Left lung (tissue), 10 donors: ENCODE results near the gene KHNYN. TPM values are rescaled to one million over a fixed set of nuclear protein-coding genes. Genes with fewer than 3 reads are reported as not detected.
A peak's percentile ranks its signal among the peaks of the same experiment; 100 is the strongest.
"Not testable (repeated sequence)": the region's sequence is repeated elsewhere in the genome, so short reads cannot be mapped to it uniquely, and the experiment has no call there.

Experiments
- ATAC-seq: fragments of 200-7000 bp; cut with Tn5 transposase; one replicate; pipeline ENCODE4 v1.9.1; 2020; ENCODE audit warnings: moderate library complexity
- DNase-seq, 4 donors: peaks; one replicate each; pipeline ENCODE4 v3.0.0-alpha.2; 2013 to 2020
- H3K27ac ChIP-seq, 2 donors: fragments of 200-600 bp; sonication (generic) in 1 of 2; one replicate each; pipeline versions ENCODE4 v1.5.0 to v1.8.0; 2020 to 2021
- H3K27me3 ChIP-seq, 2 donors: fragments of 200-600 bp; sonication (generic) in 1 of 2; one replicate each; pipeline versions ENCODE4 v1.5.0 to v1.8.0; 2020 to 2021
- H3K36me3 ChIP-seq, 2 donors: fragments of 200-600 bp; sonication (generic) in 1 of 2; one replicate each; pipeline versions ENCODE4 v1.5.0 to v1.8.0; 2020 to 2021
- H3K4me1 ChIP-seq, 2 donors: fragments of 200-600 bp; one replicate each; pipeline ENCODE4 v1.8.0; 2021
- H3K4me3 ChIP-seq, 2 donors: fragments of 200-600 bp; sonication (generic) in 1 of 2; one replicate each; pipeline versions ENCODE4 v1.5.0 to v1.8.0; 2020 to 2021; ENCODE audit warnings: mild to moderate bottlenecking in 1 of 2
- H3K9me3 ChIP-seq, 2 donors: fragments of 200-600 bp; sonication (generic) in 1 of 2; one replicate each; pipeline versions ENCODE4 v1.5.0 to v1.8.0; 2020 to 2021
- CTCF ChIP-seq, 2 donors: fragments of 200-600 bp; sonication (generic) in 1 of 2; IDR thresholded peaks; one replicate each; pipeline versions ENCODE4 v1.5.0 to v1.8.0; 2021; ENCODE audit warnings: antibody characterized with exemption in 2 of 2
- intact Hi-C, 2 donors: fragments of 100-400 bp; cut with DNase I; formaldehyde crosslinking; loops; one replicate each; pipeline versions ENCODE4 v1.11.2 to v1.14.2; 2022
- polyA plus RNA-seq, 6 donors: library from polyadenylated mRNA; unstranded; fragments of 120-200 nt; gene quantifications; one replicate each; pipeline ENCODE4 v1.2.1, GENCODE V29; 2013; ENCODE audit not compliant: insufficient read length in 6 of 6
- total RNA-seq, 2 donors: library from RNA; stranded (reverse); fragmentation: NEBNext Ultra II Directional; extraction: Animal tissue kit (Norgen Biotek cat#: 25700); gene quantifications; one replicate each; pipeline ENCODE4 v1.2.1, GENCODE V29; 2021
- donor health status: DM: no; HTN: yes; CAD: no.
- donor health status: DM: no; HTN: no; CAD: no.

Gene KHNYN
- total and polyA plus RNA-seq, 8 donors: 46.8 to 56.6 (median 49.7) TPM

GRCh38 chr14:24473211-24473610 lies 43.5 kb downstream of the KHNYN start:
- no peak overlapping the region for H3K27ac ChIP-seq
- TF ChIP-seq CTCF (IDR thresholded peaks at IDR 0.05): no peak
- H3K4me1 ChIP-seq: no peaks in the 10 kb centered on the region
- DNase-seq (no peak), ATAC-seq (no peak)
- H3K4me3 ChIP-seq: no peak overlapping the region
- intact Hi-C loops: no loop called here
- H3K36me3 ChIP-seq: no peaks in the 10 kb centered on the region
- no peaks in the 10 kb centered on the region for H3K27me3 ChIP-seq
- no peaks in the 10 kb centered on the region for H3K9me3 ChIP-seq

- intact Hi-C loops: no loop called here
- H3K27ac ChIP-seq: no peak overlapping the region
Measured at GRCh38 chr14:24475261-24475660, 45.5 kb downstream of the KHNYN start.

GRCh38 chr14:24479999-24480398 lies 50.2 kb downstream of the KHNYN start:
- H3K9me3 ChIP-seq, H3K36me3 ChIP-seq, ATAC-seq, intact Hi-C loops, H3K27ac ChIP-seq, H3K4me1 ChIP-seq, H3K4me3 ChIP-seq, H3K27me3 ChIP-seq, DNase-seq: not testable (repeated sequence)

More at GRCh38 chr14:24475261-24475660, 45.5 kb downstream of the KHNYN start:
- TF ChIP-seq CTCF (IDR thresholded peaks at IDR 0.05): no peak
- Histone ChIP-seq H3K36me3 (no peaks in the 10 kb centered on the region), H3K4me1 (no peaks in the 10 kb centered on the region), H3K9me3 (no peaks in the 10 kb centered on the region), H3K27me3 (no peaks in the 10 kb centered on the region), H3K4me3 (no peak overlapping the region)
- no peak for ATAC-seq
- no peak for DNase-seq

GRCh38 chr14:24481622-24482324 lies 52.0 kb downstream of the KHNYN start:
- no peak overlapping the region for H3K4me3 ChIP-seq
- DNase-seq (peak in 3 of 4 donors; percentile 11 to 78 (median 46)), ATAC-seq (peak; percentile 84)
- intact Hi-C loops: no loop called here
- no peaks in the 10 kb centered on the region for H3K4me1 ChIP-seq
- no peaks in the 10 kb centered on the region for H3K36me3 ChIP-seq
- H3K27ac ChIP-seq: no peak overlapping the region
- no peaks in the 10 kb centered on the region for H3K27me3 ChIP-seq
- no peaks in the 10 kb centered on the region for H3K9me3 ChIP-seq
- peak; percentile 35 to 41 for TF ChIP-seq CTCF (IDR thresholded peaks at IDR 0.05)

- not testable (repeated sequence) for H3K27ac ChIP-seq
- DNase-seq (peak in 1 of 4 donors; percentile 59), ATAC-seq (peak; percentile 93)
Measured at GRCh38 chr14:24482699-24483303, 53.0 kb downstream of the KHNYN start.

GRCh38 chr14:24483604-24484252 lies 54.0 kb downstream of the KHNYN start:
- H3K36me3 ChIP-seq: no peaks in the 10 kb centered on the region
- TF ChIP-seq CTCF (IDR thresholded peaks at IDR 0.05): no peak
- no peak for DNase-seq
- no peaks in the 10 kb centered on the region for H3K9me3 ChIP-seq
- H3K27me3 ChIP-seq: no peaks in the 10 kb centered on the region
- intact Hi-C loops: no loop called here
- ATAC-seq: peak; percentile 28
- no peak overlapping the region for H3K4me3 ChIP-seq
- no peaks in the 10 kb centered on the region for H3K4me1 ChIP-seq
- H3K27ac ChIP-seq: no peak overlapping the region

More at GRCh38 chr14:24482699-24483303, 53.0 kb downstream of the KHNYN start:
- H3K9me3 ChIP-seq, H3K4me1 ChIP-seq, H3K4me3 ChIP-seq, H3K27me3 ChIP-seq, intact Hi-C loops, H3K36me3 ChIP-seq: not testable (repeated sequence)
